GM12878 (cell line): ENCODE measurements around the gene VMP1. TPM values are rescaled to one million over a fixed set of nuclear protein-coding genes. Genes with fewer than 3 reads are reported as not detected.

Experiments used
- BCLAF1 ChIP-seq: fragments of 450-650 bp; IDR thresholded peaks from 2 replicates; pipeline ENCODE4 v1.6.1; 2017; ENCODE audit warnings: antibody characterized with exemption, mild to moderate bottlenecking, moderate library complexity
- CHD2 ChIP-seq: IDR thresholded peaks from 2 replicates; pipeline ENCODE4 v1.6.1; 2011; ENCODE audit warnings: low read depth, low read length, improper control_type of control experiment, borderline replicate concordance
- CREB1 ChIP-seq: IDR thresholded peaks from 2 replicates; pipeline ENCODE4 v1.6.1; 2012; ENCODE audit warnings: low read depth, mild to moderate bottlenecking, inconsistent platforms
- FOXM1 ChIP-seq: IDR thresholded peaks from 2 replicates; pipeline ENCODE4 v1.6.1; 2012; ENCODE audit warnings: low read depth, mild to moderate bottlenecking, inconsistent platforms, low read length, moderate library complexity
- IKZF1 ChIP-seq: fragments of 450-650 bp; conservative IDR thresholded peaks from 2 replicates; pipeline ENCODE4 v1.6.1; 2017; ENCODE audit warnings: antibody characterized with exemption, mild to moderate bottlenecking
- MXI1 ChIP-seq: fragments of 150-350 bp; IDR thresholded peaks from 2 replicates; pipeline ENCODE4 v1.6.1; 2011; ENCODE audit warnings: low read depth, mild to moderate bottlenecking, inconsistent platforms, low read length, improper control_type of control experiment
- NBN ChIP-seq: fragments of 450-650 bp; IDR thresholded peaks from 2 replicates; pipeline ENCODE4 v1.6.1; 2016
- NR2C2 ChIP-seq: IDR thresholded peaks from 2 replicates; pipeline ENCODE4 v1.6.1; 2011; ENCODE audit warnings: borderline replicate concordance, low read depth; ENCODE audit not compliant: control insufficient read depth, insufficient read length
- PBX3 ChIP-seq: IDR thresholded peaks from 2 replicates; pipeline ENCODE4 v1.6.1; 2011; ENCODE audit warnings: mild to moderate bottlenecking, low read depth, low read length, moderate library complexity; ENCODE audit not compliant: insufficient replicate concordance
- PML ChIP-seq: IDR thresholded peaks from 2 replicates; pipeline ENCODE4 v1.6.1; 2012; ENCODE audit warnings: low read length, inconsistent platforms
- RCOR1 ChIP-seq: conservative IDR thresholded peaks from 2 replicates; pipeline ENCODE4 v1.6.1; 2012; ENCODE audit warnings: low read depth, low read length, improper control_type of control experiment
- REST ChIP-seq: IDR thresholded peaks from 2 replicates; pipeline ENCODE4 v1.6.1; 2012; ENCODE audit warnings: mild to moderate bottlenecking, low read depth, low read length
- SP1 ChIP-seq: IDR thresholded peaks from one replicate; pipeline ENCODE4 v1.6.1; 2011; ENCODE audit warnings: low read depth, low read length
- STAT1 ChIP-seq: fragments of 450-650 bp; conservative IDR thresholded peaks from 2 replicates; pipeline ENCODE4 v1.6.1; 2014; ENCODE audit warnings: antibody characterized with exemption, mild to moderate bottlenecking
- TARDBP ChIP-seq: IDR thresholded peaks from 2 replicates; pipeline ENCODE4 v1.6.1; 2016; ENCODE audit warnings: borderline replicate concordance
- TBL1XR1 ChIP-seq: IDR thresholded peaks from 2 replicates; pipeline ENCODE4 v1.6.1; 2012; ENCODE audit warnings: low read depth, low read length, improper control_type of control experiment
- ZBED1 ChIP-seq: IDR thresholded peaks from 2 replicates; pipeline ENCODE4 v1.6.1; 2016; ENCODE audit warnings: borderline replicate concordance
- ZBTB11 ChIP-seq: fragments of 450-650 bp; formaldehyde crosslinking; IDR thresholded peaks from 2 replicates; pipeline ENCODE4 v1.5.0; 2022; ENCODE audit warnings: mild to moderate bottlenecking, missing genetic modification characterization
- ZNF207 ChIP-seq: fragments of 450-650 bp; IDR thresholded peaks from 2 replicates; pipeline ENCODE4 v1.6.1; 2014; ENCODE audit warnings: antibody characterized with exemption, mild to moderate bottlenecking, borderline replicate concordance
- polyA plus RNA-seq, 11 experiments: library from polyadenylated mRNA; depleted of rRNA in 4 of 11; unstranded in 6 of 11; stranded (reverse) in 5 of 11; fragments of >200 nt; fragmentation: Nextera tagmentation in 4 of 11; fragmentation: Illumina TruSeq in 1 of 11; extraction: Ambion mirVana in 4 of 11; extraction: Trizol in 1 of 11; gene quantifications; 1 replicate in 1 of 11; 2 replicates in 10 of 11; pipeline versions ENCODE4 v1.2.1 to v1.2.3, GENCODE V29; 2011 to 2016; ENCODE audit warnings: inconsistent platforms in 2 of 11, missing spikeins in 2 of 11, low read depth in 1 of 11
- total RNA-seq, 4 experiments: library from RNA; depleted of rRNA in 3 of 4; stranded (reverse); fragments of >200 nt in 3 of 4; fragmentation: Illumina TruSeq in 1 of 4; extraction: Trizol in 1 of 4; gene quantifications; 2 replicates each; pipeline versions ENCODE4 v1.2.1 to v1.2.3, GENCODE V29; 2013 to 2021

VMP1 gene
- total and polyA plus RNA-seq, 10 of the 15 experiments (the other 5 are each of a cell fraction or from before 2014, with no cell fraction given) = 88.4 to 199 (median 132) TPM

- TF ChIP-seq BCLAF1 = no peak
- peak; percentile 38 for TF ChIP-seq SP1
- TF ChIP-seq RCOR1 = 0 out of 2 replicates have a peak, but pooled peaks have one; percentile 47
- no peak for TF ChIP-seq PBX3
- peak; percentile 57; the same call in 1 of the 2 replicates for TF ChIP-seq TARDBP
- peak; percentile 84 for TF ChIP-seq CREB1
- TF ChIP-seq STAT1 = no peak; the same call in 1 of the 2 replicates
- TF ChIP-seq ZBTB11 = no peak
- TF ChIP-seq CHD2 = peak; percentile 80; the same call in 1 of the 2 replicates
- no peak for TF ChIP-seq NR2C2
- peak; percentile 98 for TF ChIP-seq FOXM1
- peak; percentile 79; the same call in 1 of the 2 replicates for TF ChIP-seq ZNF207
- peak; percentile 98 for TF ChIP-seq NBN
- TF ChIP-seq ZBED1 = peak; percentile 90; the same call in 1 of the 2 replicates
- TF ChIP-seq TBL1XR1 = peak; percentile 97
- peak; percentile 72 for TF ChIP-seq PML
- peak; percentile 74; the same call in 1 of the 2 replicates for TF ChIP-seq MXI1
- TF ChIP-seq IKZF1 = peak; percentile 100
- TF ChIP-seq REST = no peak
Observed at GRCh38 chr17:59786536-59787319, 79.3 kb downstream of the VMP1 start (continued).
